GM23248 (cell line): Measurements from ENCODE around the gene ST6GALNAC6.

Experiments used
- EZH2 ChIP-seq: fragments of 200-600 bp; sonication (generic); IDR thresholded peaks from 2 replicates; pipeline ENCODE4 v1.6.1; 2018; ENCODE audit warnings: antibody characterized with exemption, mild to moderate bottlenecking; ENCODE audit not compliant: insufficient read depth, poor library complexity, severe bottlenecking
- EZH2phosphoT487 ChIP-seq: fragments of 200-600 bp; sonication (generic); IDR thresholded peaks from 2 replicates; pipeline ENCODE4 v1.6.1; 2018; ENCODE audit warnings: antibody characterized with exemption, moderate library complexity, mild to moderate bottlenecking, low read depth; ENCODE audit not compliant: insufficient read depth

DNA sequence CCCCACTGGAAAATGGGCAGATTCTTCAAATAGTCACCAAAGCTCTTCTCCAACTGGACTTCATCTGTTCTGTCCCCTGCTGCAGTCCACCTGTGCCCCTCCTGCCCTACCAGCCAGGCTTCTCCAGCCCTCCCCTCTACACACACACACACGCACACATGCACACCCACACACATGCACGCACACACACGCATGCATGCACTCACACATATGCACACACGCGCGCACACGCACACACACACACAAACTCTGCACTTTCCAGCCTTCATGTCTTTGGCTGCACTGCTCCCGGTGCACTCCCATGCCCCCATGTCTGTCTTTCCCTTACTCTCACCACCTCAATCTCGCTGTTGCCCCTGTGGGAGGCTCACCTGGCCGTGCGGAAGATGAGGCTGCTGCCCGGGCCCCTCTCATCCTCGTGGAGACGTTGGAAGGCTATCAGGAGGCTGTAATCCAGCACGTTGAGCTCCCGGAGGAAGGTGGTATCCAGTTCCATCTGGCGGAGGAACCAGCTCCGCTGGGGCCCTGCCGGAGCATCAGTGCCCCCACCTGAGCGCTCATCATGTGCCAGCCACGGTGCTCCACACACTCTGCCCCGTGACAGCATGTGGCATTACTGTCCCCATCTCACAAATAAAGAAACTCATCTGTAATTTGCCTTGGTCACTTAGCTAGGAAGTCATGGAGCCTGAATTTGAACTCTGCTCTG lies 25.5 kb upstream of the ST6GALNAC6 start:
- TF ChIP-seq EZH2 (no peak), EZH2phosphoT487 (no peak)
